Rectal smooth muscle tissue (tissue), 1 donor: ENCODE results near the gene COL4A1.

ENCODE experiments used
- H3K27ac ChIP-seq: one replicate; pipeline ENCODE4 v1.7.0; 2013; ENCODE audit warnings: low read depth, low read length, inconsistent platforms
- H3K27me3 ChIP-seq: one replicate; pipeline ENCODE4 v1.7.0; 2013; ENCODE audit warnings: low read length; ENCODE audit not compliant: control insufficient read depth, insufficient read depth
- H3K36me3 ChIP-seq: one replicate; pipeline ENCODE4 v1.7.0; 2013; ENCODE audit warnings: low read length; ENCODE audit not compliant: control insufficient read depth, insufficient read depth
- H3K4me1 ChIP-seq: one replicate; pipeline ENCODE4 v1.7.0; 2013; ENCODE audit warnings: low read length; ENCODE audit not compliant: control insufficient read depth, insufficient read depth
- H3K4me3 ChIP-seq: one replicate; pipeline ENCODE4 v1.7.0; 2013; ENCODE audit warnings: low read length
- H3K9ac ChIP-seq: one replicate; pipeline ENCODE4 v1.7.0; 2013; ENCODE audit warnings: low read length

COL4A1 gene

DNA sequence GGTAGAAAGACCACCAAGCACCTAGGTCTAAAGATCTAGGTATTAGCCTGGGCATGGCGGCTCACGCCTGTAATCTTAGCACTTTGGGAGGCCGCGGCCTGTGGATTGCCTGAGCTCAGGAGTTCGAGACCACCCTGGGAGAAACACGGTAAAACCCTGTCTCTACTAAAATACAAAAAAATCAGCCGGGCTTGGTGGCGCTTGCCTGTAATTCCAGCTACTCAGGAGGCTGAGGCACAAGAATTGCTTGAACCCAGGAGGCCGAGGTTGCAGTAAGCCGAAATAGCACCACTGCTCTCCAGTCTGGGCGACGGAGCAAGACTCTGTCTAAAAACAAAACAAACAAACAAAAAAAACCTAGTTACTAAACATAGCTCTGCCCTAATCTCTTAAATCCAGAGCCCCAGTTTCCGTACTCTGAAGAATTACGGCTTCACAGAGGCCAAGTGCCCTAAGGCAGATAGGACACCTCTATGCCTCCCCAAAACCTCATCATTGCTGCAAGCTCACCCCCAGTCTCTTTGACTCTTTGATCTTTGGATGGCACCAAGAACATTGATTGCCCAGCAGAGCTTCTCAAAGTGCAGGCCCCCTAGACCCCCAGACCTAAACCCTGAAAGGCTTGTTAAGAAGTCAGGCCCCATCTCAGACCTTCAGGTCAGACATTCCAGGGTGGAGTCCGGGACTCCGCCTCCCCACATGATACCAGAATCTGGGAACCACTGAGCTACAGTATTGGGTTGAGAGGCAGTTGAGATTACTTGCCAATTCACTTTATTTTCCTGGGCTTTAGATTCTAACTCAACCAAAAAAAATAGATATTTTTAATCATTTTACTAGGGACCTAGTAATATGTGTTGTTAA, 2.9 kb upstream of the COL4A1 start:
- no peaks in the 10 kb centered on the region for H3K27me3 ChIP-seq
- peaks cover 4% of the 10 kb centered on the region for H3K36me3 ChIP-seq
- peaks cover 47% of the 10 kb centered on the region for H3K4me1 ChIP-seq
- no peak overlapping the region for H3K9ac ChIP-seq
- H3K27ac ChIP-seq, result peak overlapping the region; percentile 97
- H3K4me3 ChIP-seq, result peak overlapping the region; percentile 72

GRCh38 chr13:110308656-110309359, 1.9 kb upstream of the COL4A1 start:
- Histone ChIP-seq H3K27ac (peak overlapping the region; percentile 97), H3K4me3 (peak overlapping the region; percentile 72), H3K36me3 (no peaks in the 10 kb centered on the region), H3K27me3 (no peaks in the 10 kb centered on the region), H3K4me1 (peaks cover 37% of the 10 kb centered on the region), H3K9ac (peak overlapping the region; percentile 5)

DNA sequence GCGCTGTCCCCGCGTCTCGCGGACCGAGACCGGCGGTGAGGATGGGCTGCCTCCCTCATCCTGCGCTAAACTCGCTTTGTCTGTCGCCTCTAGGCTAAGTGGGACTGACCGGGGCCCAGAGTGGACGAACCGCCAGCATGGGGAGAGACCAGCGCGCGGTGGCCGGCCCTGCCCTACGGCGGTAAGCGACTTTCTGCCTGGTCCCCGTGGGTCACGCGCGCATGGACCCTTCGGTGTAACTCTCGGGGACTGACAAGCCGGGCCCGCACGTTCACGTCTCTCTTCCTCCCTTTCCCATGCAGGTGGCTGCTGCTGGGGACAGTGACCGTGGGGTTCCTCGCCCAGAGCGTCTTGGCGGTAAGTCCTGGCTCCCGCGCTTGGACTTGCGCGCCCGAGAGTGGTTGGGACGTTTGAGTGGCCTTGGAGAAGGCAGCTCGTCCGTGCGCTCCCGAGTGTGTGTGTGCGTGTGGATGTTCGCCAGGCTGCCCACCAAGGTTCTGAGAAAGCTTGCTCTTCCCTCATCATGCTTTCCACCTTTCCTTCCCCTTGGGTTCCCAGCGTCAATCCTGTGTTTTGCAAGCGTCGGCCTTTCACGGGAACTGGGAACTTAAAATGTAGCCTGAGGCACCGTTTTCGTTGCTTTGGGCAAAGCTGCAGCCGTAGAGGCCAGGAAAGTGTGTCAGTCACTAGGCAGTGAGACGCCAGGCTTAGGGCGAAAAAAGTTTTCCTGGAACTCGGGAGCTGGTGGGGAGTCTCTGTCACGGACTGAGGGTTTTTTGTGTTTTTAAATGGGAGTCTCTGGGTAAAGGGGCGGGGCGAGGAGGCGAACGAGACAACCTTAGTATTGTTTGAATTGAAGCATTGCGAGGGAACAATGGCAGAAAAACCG, 1.1 kb upstream of the COL4A1 start:
- peaks cover 43% of the 10 kb centered on the region for H3K4me1 ChIP-seq
- H3K27me3 ChIP-seq, result no peaks in the 10 kb centered on the region
- peak overlapping the region; percentile 34 for H3K9ac ChIP-seq

DNA sequence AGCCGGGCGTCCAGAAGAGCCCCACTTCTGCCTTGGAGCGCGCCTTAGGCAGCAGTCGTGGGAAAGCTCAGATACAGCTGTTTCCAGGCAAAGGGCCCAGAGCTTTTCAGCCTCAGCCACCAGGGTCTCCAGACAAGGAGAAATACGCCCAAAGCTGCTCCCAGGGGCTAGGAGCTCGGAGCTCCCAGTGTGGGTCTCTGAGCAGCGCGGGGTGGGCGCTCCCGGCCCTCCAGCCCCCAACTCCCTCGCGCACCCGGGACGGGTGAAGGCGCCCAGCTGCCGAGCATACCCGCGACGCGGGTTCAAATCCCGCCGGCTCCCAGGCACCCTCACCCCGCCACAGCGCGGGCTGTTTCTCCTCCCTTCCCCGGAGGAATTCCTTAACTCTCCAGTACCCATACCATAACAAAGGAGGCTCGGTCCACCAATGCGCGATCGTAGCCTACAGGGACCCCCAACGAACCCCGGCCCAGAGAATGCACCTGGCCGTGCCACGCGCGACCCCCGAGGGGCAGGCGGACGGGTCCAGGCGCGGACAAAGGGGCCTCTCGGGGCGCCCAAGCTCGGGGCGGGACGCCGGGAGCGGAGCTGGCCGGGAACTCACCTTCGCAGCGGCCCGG, 507 bp downstream of the COL4A1 start:
- Histone ChIP-seq H3K9ac (peak overlapping the region; percentile 53), H3K4me1 (peaks cover 45% of the 10 kb centered on the region), H3K27me3 (no peaks in the 10 kb centered on the region), H3K27ac (peak overlapping the region; percentile 97), H3K4me3 (peak overlapping the region; percentile 72), H3K36me3 (no peaks in the 10 kb centered on the region)

More for the DNA sequence above, 1.1 kb upstream of the COL4A1 start:
- Histone ChIP-seq H3K27ac (peak overlapping the region; percentile 97), H3K36me3 (no peaks in the 10 kb centered on the region), H3K4me3 (peak overlapping the region; percentile 72)

DNA sequence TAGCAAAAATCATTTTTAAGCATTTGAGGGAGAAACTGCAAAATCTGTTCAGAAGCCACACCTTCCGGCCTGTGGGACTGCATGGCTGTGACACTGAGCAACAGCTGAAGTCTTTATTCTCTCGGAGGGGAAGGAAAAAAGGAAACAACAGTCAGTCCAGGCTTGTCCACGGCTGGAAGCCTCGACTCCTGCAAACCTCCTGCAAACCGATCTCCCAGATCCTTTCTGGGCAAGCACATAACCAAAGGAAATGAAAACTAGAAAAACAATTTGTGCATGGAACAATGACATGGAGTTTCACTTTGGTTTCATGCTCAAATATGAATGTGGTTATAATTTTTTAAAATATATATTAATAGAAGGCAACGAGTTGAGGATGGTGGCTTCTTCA, 1.0 kb downstream of the COL4A1 start:
- H3K36me3 ChIP-seq, result no peaks in the 10 kb centered on the region
- H3K4me3 ChIP-seq, result peak overlapping the region; percentile 72
- H3K4me1 ChIP-seq, result peaks cover 43% of the 10 kb centered on the region
- no peaks in the 10 kb centered on the region for H3K27me3 ChIP-seq
- no peak overlapping the region for H3K9ac ChIP-seq
- H3K27ac ChIP-seq, result peak overlapping the region; percentile 97

GRCh38 chr13:110305544-110305943, 1.4 kb downstream of the COL4A1 start:
- Histone ChIP-seq H3K4me1 (peaks cover 43% of the 10 kb centered on the region), H3K9ac (peak overlapping the region; percentile 32), H3K27me3 (no peaks in the 10 kb centered on the region), H3K36me3 (no peaks in the 10 kb centered on the region), H3K4me3 (peak overlapping the region; percentile 72), H3K27ac (peak overlapping the region; percentile 97)

DNA sequence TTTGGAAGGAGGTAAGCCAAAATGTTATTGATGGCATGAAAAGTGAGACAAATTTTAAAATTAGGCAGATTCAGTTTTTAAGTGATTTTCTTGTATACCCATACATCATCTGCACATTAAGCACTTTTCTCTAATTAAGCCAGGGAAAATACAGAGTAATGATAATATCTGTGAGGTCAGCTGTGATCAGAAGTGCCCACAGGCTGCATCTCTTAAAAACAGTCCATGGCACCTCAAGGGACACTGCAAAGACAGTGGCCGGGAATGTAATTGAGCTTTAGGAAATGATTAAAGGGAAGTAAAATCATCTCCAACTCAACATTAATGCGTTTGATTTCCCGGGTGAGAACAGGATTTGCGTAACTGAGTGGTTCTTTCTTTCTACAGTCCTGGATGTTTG, 2.0 kb downstream of the COL4A1 start:
- H3K27ac ChIP-seq, result peak overlapping the region; percentile 97
- H3K4me3 ChIP-seq, result peak overlapping the region; percentile 72
- H3K4me1 ChIP-seq, result peaks cover 42% of the 10 kb centered on the region
- no peaks in the 10 kb centered on the region for H3K27me3 ChIP-seq
- no peaks in the 10 kb centered on the region for H3K36me3 ChIP-seq
- no peak overlapping the region for H3K9ac ChIP-seq

- H3K27ac ChIP-seq, result peak overlapping the region; percentile 97
- H3K36me3 ChIP-seq, result no peaks in the 10 kb centered on the region
- no peak overlapping the region for H3K9ac ChIP-seq
- peaks cover 37% of the 10 kb centered on the region for H3K4me1 ChIP-seq
- H3K4me3 ChIP-seq, result peak overlapping the region; percentile 72
- H3K27me3 ChIP-seq, result no peaks in the 10 kb centered on the region
Observed at GRCh38 chr13:110304256-110304655, 2.7 kb downstream of the COL4A1 start.

DNA sequence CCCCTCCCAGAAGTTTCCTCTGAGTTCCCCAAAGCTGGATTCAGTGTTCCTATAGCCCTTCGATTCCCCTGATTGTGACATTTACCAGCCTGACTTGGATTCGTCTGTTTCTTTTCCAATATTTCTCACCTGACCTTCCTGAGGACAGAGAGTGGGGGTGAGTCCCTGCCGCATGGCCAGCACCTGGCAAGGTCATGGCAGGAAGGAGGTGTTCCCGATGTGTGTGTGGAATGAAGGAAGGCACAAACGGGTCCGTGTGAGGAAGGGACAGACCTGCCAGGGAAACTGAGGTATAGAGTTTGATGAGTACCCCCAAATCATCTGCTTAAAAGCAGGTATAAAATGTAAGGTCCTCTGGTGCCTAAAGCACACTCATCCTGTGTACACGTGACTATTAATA, 3.3 kb downstream of the COL4A1 start:
- no peak overlapping the region for H3K4me3 ChIP-seq
- no peaks in the 10 kb centered on the region for H3K27me3 ChIP-seq
- H3K9ac ChIP-seq, result no peak overlapping the region
- no peaks in the 10 kb centered on the region for H3K36me3 ChIP-seq
- H3K4me1 ChIP-seq, result peaks cover 41% of the 10 kb centered on the region
- peak overlapping the region; percentile 97 for H3K27ac ChIP-seq

DNA sequence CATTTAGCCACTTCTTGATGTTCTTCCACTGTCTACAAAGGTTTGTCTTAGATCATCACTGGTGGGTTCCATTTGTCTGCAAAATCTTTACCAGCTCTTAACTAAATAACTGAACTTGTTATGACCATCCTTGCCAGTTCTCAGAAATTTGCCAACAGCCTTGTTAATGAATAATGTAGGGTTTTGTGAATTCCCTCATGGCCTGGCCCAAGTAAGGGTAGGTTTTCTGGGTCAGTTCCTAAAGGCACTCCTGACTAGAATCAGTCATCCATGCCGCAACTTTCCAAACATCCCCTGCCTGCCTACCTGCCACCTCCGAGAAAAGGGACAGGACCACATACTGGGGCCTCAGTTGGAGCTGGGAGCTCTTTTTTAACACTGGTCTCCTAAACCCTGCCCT, 4.0 kb downstream of the COL4A1 start:
- peaks cover 45% of the 10 kb centered on the region for H3K4me1 ChIP-seq
- no peak overlapping the region for H3K4me3 ChIP-seq
- H3K9ac ChIP-seq, result no peak overlapping the region
- H3K36me3 ChIP-seq, result no peaks in the 10 kb centered on the region
- H3K27me3 ChIP-seq, result no peaks in the 10 kb centered on the region
- H3K27ac ChIP-seq, result peak overlapping the region; percentile 97

DNA sequence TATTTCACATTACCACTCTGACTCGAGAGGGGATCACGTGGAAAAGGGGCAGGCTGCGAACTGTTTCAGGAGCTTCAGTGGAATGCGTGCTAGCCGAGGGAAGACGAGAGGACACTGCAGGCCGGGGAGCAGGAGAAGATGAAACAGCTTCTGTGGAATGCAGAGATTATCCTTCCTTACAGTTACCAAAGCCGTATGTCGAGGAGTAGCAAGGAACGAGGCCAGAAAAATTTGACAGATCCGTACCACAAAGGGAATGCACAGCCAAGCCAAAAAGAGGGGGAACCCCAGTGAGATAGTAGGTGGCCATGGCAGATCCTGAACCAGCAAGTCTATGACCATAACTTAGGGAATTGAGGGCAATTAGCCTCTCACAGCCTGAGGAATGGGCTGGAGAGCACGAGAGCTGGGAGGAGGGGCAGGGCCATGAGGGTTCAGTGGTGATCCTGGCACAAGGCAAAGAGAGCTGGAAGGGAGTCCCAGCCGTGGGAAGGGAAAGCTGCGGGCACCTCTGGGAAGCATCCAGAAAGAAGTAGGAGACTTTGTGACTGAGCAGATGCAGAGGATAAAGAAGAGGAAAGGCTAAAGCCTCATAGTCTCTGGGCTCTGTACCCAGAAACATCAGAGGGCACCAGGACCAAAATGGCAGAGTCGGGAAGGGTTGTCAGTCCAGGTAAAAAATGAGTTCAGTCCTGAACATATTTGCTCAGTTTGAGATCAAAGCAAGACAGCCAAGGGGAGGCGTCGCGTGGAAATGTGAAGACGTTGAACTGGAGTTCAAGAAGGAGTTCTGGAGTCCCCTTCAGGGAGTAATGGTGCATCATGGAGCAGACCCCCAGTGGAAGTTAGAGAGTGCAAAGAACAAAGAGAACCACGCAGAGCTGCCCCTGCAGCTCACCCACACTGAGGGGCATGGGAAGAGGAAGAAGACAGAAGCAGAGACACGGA, 5.1 kb downstream of the COL4A1 start:
- Histone ChIP-seq H3K36me3 (no peaks in the 10 kb centered on the region), H3K4me1 (peaks cover 50% of the 10 kb centered on the region), H3K27ac (peak overlapping the region; percentile 97), H3K9ac (no peak overlapping the region), H3K4me3 (no peak overlapping the region), H3K27me3 (no peaks in the 10 kb centered on the region)
